OCI-LY7 (cell line): ENCODE measurements around the gene MAP4K5. TPM values are rescaled to one million over a fixed set of nuclear protein-coding genes. Genes with fewer than 3 reads are reported as not detected.

Experiments
- BruUV-seq: library from RNA; stranded (reverse); fragments of 400-500 nt; replicated peaks from 2 replicates; lab custom pipeline; 2021; lab: Mats Ljungman, UMichigan
- CTCF ChIA-PET: fragments of 300-600 bp; sonication (Branson Sonifier 250); formaldehyde crosslinking; loops from one replicate; lab custom pipeline; 2022; ENCODE audit warnings: antibody characterized with exemption; ENCODE audit not compliant: unreplicated experiment; lab: Charles Lee
- POLR2A ChIA-PET: fragments of 300-600 bp; sonication (Branson Sonifier 250); formaldehyde crosslinking; loops from one replicate; lab custom pipeline; 2022; ENCODE audit warnings: antibody characterized with exemption; lab: Charles Lee
- DNase-seq: peaks from one replicate; pipeline ENCODE4 v3.0.0-alpha.2; 2015; ENCODE audit warnings: low spot score
- H2AFZ ChIP-seq: fragments of 200-600 bp; sonication (generic), shearing (Covaris generic); 2 replicates; pipeline ENCODE4 v1.6.1; 2014; ENCODE audit warnings: mild to moderate bottlenecking, antibody characterized with exemption, low read length, moderate library complexity
- H3K27ac ChIP-seq: fragments of 200-600 bp; sonication (generic); 2 replicates; pipeline ENCODE4 v1.5.1; 2014; ENCODE audit warnings: mixed run types, low read depth, mild to moderate bottlenecking, moderate library complexity, low read length, inconsistent platforms; ENCODE audit not compliant: poor library complexity, severe bottlenecking
- H3K36me3 ChIP-seq: fragments of 200-600 bp; sonication (generic); 2 replicates; pipeline ENCODE4 v1.6.1; 2014; ENCODE audit warnings: mild to moderate bottlenecking, antibody characterized with exemption, low read length, moderate library complexity, mixed read lengths; ENCODE audit not compliant: insufficient read depth
- H3K4me1 ChIP-seq: fragments of 200-600 bp; sonication (generic); 2 replicates; pipeline ENCODE4 v1.5.1; 2014; ENCODE audit warnings: mild to moderate bottlenecking, low read length; ENCODE audit not compliant: insufficient read depth, poor library complexity, severe bottlenecking
- H3K4me2 ChIP-seq: fragments of 200-600 bp; sonication (generic); 2 replicates; pipeline ENCODE4 v1.6.1; 2014; ENCODE audit warnings: mild to moderate bottlenecking, low read length
- H3K4me3 ChIP-seq: fragments of 200-600 bp; sonication (generic); 2 replicates; pipeline ENCODE4 v1.5.1; 2014; ENCODE audit warnings: mild to moderate bottlenecking, low read depth, low read length; ENCODE audit not compliant: poor library complexity, severe bottlenecking
- H3K79me2 ChIP-seq: fragments of 200-600 bp; sonication (generic); 2 replicates; pipeline ENCODE4 v1.6.1; 2016; ENCODE audit warnings: low read depth, mild to moderate bottlenecking, low read length, moderate library complexity, mixed read lengths; ENCODE audit not compliant: insufficient read depth
- H3K9me2 ChIP-seq: fragments of 200-600 bp; sonication (generic); 2 replicates; pipeline ENCODE4 v1.6.1; 2016; ENCODE audit warnings: mild to moderate bottlenecking, low read length, mixed read lengths; ENCODE audit not compliant: insufficient read depth
- H3K9me3 ChIP-seq: fragments of 200-600 bp; sonication (generic); 2 replicates; pipeline ENCODE4 v1.6.1; 2014; ENCODE audit warnings: mild to moderate bottlenecking, mixed run types, low read length, mixed read lengths
- H4K20me1 ChIP-seq: fragments of 200-600 bp; sonication (generic); 2 replicates; pipeline ENCODE4 v1.6.1; 2014; ENCODE audit warnings: mild to moderate bottlenecking, antibody characterized with exemption, low read length, moderate library complexity, mixed read lengths; ENCODE audit not compliant: insufficient read depth
- CTCF ChIP-seq: fragments of 200-600 bp; sonication (generic); conservative IDR thresholded peaks from 2 replicates; pipeline ENCODE4 v1.5.1; 2014; ENCODE audit warnings: mild to moderate bottlenecking, antibody characterized with exemption, low read length, moderate library complexity, mixed read lengths
- EZH2phosphoT487 ChIP-seq: fragments of 200-600 bp; sonication (generic); IDR thresholded peaks from 2 replicates; pipeline ENCODE4 v1.6.1; 2018; ENCODE audit warnings: low read depth, borderline replicate concordance, mild to moderate bottlenecking, mixed run types, antibody characterized with exemption, low read length, moderate library complexity, mixed read lengths
- intact Hi-C: fragments of 100-400 bp; cut with micrococcal nuclease; formaldehyde crosslinking; loops from one replicate; pipeline ENCODE4 v1.10.0; 2022; ENCODE audit not compliant: unreplicated experiment
- total RNA-seq, 2 experiments: library from RNA; depleted of rRNA in 1 of 2; stranded (reverse); fragments of >200 nt in 1 of 2; shearing (Covaris generic) in 1 of 2; gene quantifications; 2 replicates each; pipeline ENCODE4 v1.2.3, GENCODE V29; 2014 to 2022

MAP4K5 gene
- total RNA-seq, 2 experiments from 2014 or later: 36.7 to 44.0 TPM

GRCh38 chr14:50529288-50530179 lies 2.8 kb downstream of the MAP4K5 start:
- H3K27ac ChIP-seq: no peak overlapping the region
- H3K36me3 ChIP-seq: peaks cover 26% of the 10 kb centered on the region
- H3K4me1 ChIP-seq: peaks cover 37% of the 10 kb centered on the region
- intact Hi-C loops: loop anchor here (5.0 kb wide), 2 partner anchors 527 to 677 kb away; partner anchors contain the start of gene NEMF
- TF ChIP-seq CTCF: 0 out of 2 replicates have a peak, but pooled peaks have one; percentile 25
- TF ChIP-seq EZH2phosphoT487: no peak
- peak overlapping the region; percentile 89 for H3K4me3 ChIP-seq
- peaks cover 24% of the 10 kb centered on the region for H4K20me1 ChIP-seq
- no peak for DNase-seq
- H3K9me3 ChIP-seq: no peaks in the 10 kb centered on the region
- ChIA-PET POLR2A (interaction anchor here (0.6 kb wide), 1 partner anchor 289 kb away, joined by 3 read pairs; no protein-coding TSS in a partner anchor), CTCF (no interaction called here)
- H3K79me2 ChIP-seq: peaks cover 72% of the 10 kb centered on the region
- no peaks in the 10 kb centered on the region for H3K9me2 ChIP-seq
- no TSS peak for BruUV-seq
- no peak overlapping the region for H2AFZ ChIP-seq
- H3K4me2 ChIP-seq: peak overlapping the region; percentile 73

- H3K4me2 ChIP-seq: no peak overlapping the region
Measured at GRCh38 chr14:50528000-50528399, 4.4 kb downstream of the MAP4K5 start.

More at GRCh38 chr14:50528000-50528399, 4.4 kb downstream of the MAP4K5 start:
- Histone ChIP-seq H3K27ac (no peak overlapping the region), H3K36me3 (peaks cover 35% of the 10 kb centered on the region), H3K9me3 (no peaks in the 10 kb centered on the region), H3K79me2 (peaks cover 87% of the 10 kb centered on the region), H2AFZ (no peak overlapping the region), H3K9me2 (no peaks in the 10 kb centered on the region), H3K4me3 (no peak overlapping the region), H3K4me1 (peaks cover 33% of the 10 kb centered on the region), H4K20me1 (peaks cover 24% of the 10 kb centered on the region)
- no peak for TF ChIP-seq CTCF
- no peak for TF ChIP-seq EZH2phosphoT487
- ChIA-PET CTCF (interaction anchor here (0.6 kb wide), 1 partner anchor 11 kb away, joined by 3 read pairs; no protein-coding TSS in a partner anchor), POLR2A (interaction anchor here (0.6 to 0.7 kb wide), 2 partner anchors 299 to 869 kb away, joined by 3 to 5 read pairs; no protein-coding TSS in a partner anchor)
- BruUV-seq: no TSS peak
- intact Hi-C loops: no loop called here
- DNase-seq: no peak
